Activated CD4-positive, CD25-positive, alpha-beta regulatory T cell (primary cell): ENCODE results near the gene CPM.
"Not testable (repeated sequence)": the region's sequence is repeated elsewhere in the genome, so short reads cannot be mapped to it uniquely, and the experiment has no call there.

Experiments
- DNase-seq, 4 experiments: peaks; one replicate each; lab custom pipeline; 2025; lab: John Stamatoyannopoulos, UW

CPM gene

DNA sequence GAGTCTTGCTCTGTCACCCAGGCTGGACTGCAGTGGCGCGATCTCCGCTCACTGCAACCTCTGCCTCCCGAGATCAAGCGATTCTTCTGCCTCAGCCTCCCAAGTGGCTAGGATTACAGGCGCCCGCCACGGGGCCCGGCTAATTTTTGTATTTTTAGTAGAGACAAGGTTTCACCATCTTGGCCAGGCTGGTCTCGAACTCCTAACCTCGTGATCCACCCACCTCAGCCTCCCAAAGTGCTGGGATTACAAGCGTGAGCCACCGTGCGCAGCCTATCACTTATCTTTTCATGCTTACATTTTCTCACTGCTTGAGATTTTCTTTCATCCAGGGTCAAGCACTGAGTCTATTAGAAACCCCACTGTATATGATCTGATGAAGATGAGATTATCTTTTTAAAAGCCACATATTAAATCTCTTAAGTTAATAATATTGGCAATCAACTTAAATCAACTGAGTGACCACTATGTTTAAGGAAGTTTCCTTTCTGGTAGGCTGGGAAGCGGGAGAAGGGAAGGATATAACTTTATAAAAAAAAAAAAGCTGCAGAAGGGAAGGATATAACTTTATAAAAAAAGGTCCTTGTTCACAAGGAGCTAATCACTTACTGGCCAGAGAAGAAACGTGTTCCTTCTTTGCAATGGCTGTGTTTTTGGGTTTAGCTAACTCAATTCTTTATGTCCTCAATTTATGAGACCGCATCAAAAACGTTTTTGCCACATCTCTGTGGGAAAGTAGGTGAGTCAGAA, 126.3 kb downstream of the CPM start:
- DNase-seq: no peak

DNA sequence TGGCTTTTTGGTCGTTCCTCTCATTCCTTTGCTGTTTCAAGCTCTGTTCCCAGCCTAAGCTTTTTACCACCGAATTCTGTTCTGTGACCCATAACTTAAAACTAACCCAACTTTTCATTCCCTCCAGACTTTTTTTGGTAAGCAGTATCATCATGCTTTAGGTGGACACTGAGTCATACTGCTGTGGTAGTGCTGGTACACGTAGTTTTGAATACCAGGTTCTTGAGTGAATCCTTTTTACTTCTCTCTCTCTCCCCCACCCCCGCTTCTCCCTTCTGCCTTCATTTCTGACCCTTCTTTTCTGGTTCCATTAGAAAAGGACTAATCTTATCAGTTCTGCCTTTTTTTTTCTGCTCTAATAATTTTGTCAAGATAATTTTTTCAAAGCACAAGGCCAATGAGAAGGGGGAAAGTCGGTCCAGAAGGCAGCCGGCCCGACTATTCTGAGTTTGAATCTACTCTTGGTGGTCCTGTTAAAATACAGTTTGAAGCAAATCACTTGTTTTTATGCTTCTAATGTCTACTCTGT, 127.3 kb downstream of the CPM start:
- no peak for DNase-seq

DNA sequence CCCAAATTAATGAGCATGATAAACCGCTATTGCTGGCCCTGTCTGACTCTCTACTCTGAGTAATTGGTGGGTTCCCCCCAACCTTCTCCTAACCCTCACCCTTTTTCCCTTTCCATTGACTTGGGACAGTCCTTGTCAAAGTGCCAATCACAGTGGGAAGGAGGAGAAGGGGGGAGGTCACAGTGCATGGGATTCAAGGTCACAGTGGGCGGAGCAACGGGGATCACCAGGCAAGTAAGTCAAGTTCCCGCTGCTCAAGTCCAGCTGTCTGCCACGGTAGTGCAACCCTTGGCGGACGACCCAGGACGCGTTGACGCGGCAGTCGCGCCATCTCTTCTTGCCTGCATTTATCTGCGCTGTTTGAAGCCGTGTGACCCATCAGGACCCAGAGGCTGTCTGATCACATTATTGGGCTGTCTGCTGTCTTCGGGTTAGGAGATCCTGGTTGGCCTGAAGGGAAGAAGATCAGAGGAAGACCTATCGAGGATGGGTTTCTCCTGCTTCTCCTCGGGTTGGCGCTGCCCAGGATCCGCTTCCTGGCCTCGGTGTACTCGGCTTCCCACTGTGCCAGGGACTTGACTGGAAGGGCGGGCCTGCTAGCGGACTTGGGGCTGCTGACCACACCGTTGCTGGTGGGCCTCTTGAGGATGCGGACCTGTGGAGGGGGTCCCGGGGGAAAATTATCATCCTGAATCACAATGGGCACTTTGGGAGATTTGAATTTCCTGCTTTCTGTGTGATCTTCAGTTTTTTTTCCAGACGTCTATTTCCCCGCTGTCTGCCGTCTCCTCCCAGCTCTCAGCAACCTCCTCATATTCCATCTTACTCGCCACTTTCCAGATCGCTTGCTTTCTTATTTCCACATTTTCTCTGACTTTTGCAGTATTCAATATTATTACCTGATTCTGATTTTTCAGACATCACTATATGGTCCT, 128.0 kb downstream of the CPM start:
- no peak for DNase-seq

DNA sequence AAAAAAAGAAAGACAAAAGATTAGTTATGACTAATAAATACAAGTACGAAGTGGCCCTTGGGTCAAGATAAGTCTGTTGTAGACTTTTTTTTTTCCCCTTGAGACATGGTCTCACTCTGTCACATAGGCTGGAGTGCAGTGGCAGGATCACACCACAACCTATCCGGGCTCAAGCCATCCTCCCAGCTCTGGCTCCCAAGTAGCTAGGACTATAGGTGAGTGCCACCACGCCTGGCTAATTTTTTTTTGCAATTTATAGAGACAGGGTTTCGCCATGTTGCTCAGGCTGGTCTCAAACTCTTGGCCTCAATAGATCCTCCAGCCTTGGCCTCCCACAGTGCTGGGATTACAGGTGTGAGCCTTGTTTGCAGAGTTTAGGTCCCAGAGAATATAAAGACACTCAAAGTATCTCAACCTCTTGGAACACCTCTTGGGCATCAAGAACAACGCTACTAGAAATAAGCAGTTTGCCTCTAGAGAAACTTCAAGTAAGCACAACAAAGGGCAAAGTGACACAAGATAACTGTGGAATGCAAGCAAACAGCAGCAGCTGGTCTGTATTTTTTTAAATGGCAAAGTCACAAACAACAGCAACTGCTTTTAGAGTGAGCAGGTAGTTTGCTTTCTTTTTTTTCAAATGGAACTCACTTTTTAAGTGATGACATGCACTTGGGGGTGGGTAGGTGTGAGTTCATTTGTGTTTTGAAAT, 128.9 kb downstream of the CPM start:
- DNase-seq: no peak

DNA sequence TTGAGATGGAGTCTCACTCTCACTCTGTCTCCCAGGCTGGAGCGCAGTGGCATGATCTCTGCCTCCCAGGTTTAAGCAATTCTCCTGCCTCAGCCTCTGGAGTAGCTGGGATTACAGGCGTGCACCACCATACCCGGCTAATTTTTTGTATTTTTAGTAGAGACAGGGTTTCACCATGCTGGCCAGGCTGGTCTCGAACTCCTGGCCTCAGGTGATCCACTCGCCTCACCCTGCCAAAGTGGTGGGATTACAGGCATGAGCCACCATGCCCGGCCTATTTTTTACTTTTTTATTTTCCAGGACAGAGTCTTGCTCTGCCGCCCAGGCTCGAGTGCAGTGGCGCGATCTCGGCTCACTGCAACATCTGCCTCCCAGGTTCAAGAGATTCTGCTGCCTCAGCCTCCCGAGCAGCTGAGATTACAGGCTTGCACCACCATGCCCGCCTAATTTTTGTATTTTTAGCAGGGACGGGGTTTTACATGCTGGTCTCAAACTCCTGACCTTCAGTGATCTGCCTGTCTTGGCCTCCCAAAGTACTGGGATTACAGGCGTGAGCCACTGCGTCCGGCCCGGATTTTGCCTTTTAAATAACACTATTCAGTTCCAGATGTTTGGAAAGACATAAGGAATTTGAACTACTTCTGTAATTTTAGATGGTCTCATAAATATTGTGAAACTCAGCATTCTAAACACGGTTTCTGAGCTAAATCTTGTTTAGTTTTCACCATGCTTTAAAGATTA, 129.9 kb downstream of the CPM start:
- not testable (repeated sequence) for DNase-seq

DNA sequence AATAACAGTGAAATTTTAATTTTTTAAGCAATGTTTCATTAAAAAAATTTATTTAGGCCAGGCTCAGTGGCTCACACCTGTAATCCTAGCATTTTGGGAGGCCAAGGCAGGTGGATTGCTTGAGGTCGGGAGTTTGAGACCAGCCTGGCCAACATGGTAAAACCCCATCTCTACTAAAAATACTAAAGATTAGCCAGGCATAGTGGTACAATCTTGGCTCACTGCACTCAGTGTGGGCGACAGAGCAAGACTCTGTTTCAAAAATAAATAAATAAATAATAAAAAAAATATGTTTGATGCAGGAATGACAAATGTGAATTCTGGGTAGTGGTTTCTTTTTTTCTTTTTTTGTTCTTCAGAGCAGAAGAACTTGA, 130.6 kb downstream of the CPM start:
- DNase-seq: not testable (repeated sequence)
